Sigmoid colon (tissue), 4 donors: ENCODE results near the gene TOLLIP.

Experiments
- POLR2A ChIP-seq, 2 donors: fragments of 450-650 bp; IDR thresholded peaks; one replicate each; pipeline ENCODE4 v1.6.1; 2016; ENCODE audit warnings: antibody characterized with exemption in 2 of 2, mild to moderate bottlenecking in 2 of 2, moderate library complexity in 2 of 2
- POLR2AphosphoS5 ChIP-seq, 4 donors: sonication (generic); formaldehyde crosslinking; IDR thresholded peaks; one replicate each; pipeline ENCODE4 v1.6.1; 2017; ENCODE audit warnings: antibody characterized with exemption in 4 of 4
- TF ChIP-seq, protein P1 (sequence below), 4 experiments: fragments of 450-650 bp in 3 of 4; fragments of 200-600 bp in 1 of 4; IDR thresholded peaks; one replicate each; pipeline ENCODE4 v1.5.1; 2016 to 2019; ENCODE audit warnings: antibody characterized with exemption in 4 of 4, mild to moderate bottlenecking in 3 of 4, moderate library complexity in 2 of 4

GRCh38 chr11:1276041-1276790 is 33.2 kb downstream of the TOLLIP start:
- TF ChIP-seq, protein P1, sequence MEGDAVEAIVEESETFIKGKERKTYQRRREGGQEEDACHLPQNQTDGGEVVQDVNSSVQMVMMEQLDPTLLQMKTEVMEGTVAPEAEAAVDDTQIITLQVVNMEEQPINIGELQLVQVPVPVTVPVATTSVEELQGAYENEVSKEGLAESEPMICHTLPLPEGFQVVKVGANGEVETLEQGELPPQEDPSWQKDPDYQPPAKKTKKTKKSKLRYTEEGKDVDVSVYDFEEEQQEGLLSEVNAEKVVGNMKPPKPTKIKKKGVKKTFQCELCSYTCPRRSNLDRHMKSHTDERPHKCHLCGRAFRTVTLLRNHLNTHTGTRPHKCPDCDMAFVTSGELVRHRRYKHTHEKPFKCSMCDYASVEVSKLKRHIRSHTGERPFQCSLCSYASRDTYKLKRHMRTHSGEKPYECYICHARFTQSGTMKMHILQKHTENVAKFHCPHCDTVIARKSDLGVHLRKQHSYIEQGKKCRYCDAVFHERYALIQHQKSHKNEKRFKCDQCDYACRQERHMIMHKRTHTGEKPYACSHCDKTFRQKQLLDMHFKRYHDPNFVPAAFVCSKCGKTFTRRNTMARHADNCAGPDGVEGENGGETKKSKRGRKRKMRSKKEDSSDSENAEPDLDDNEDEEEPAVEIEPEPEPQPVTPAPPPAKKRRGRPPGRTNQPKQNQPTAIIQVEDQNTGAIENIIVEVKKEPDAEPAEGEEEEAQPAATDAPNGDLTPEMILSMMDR (IDR thresholded peaks at IDR 0.05): no peak
- no peak for TF ChIP-seq POLR2A (IDR thresholded peaks at IDR 0.05)
- no peak for TF ChIP-seq POLR2AphosphoS5 (IDR thresholded peaks at IDR 0.05)
